Activated naive CD4-positive, alpha-beta T cell treated with anti-CD3 and anti-CD28 coated beads, Interleukin-2, amount 50 U/mL, for 24 hours (primary cell): Measurements from ENCODE around the gene POTEI.
"Not testable (repeated sequence)": the region's sequence is repeated elsewhere in the genome, so short reads cannot be mapped to it uniquely, and the experiment has no call there.

Experiments used
- H3K27ac Mint-ChIP-seq: one replicate; pipeline ENCODE4 v1.8.0; 2021; ENCODE audit warnings: mild to moderate bottlenecking, mixed read lengths
- H3K27me3 Mint-ChIP-seq: one replicate; pipeline ENCODE4 v1.8.0; 2021; ENCODE audit warnings: mixed read lengths
- H3K36me3 Mint-ChIP-seq: one replicate; pipeline ENCODE4 v1.8.0; 2021; ENCODE audit warnings: mixed read lengths
- H3K4me1 Mint-ChIP-seq: one replicate; pipeline ENCODE4 v1.8.0; 2021; ENCODE audit warnings: mixed read lengths
- H3K4me3 Mint-ChIP-seq: one replicate; pipeline ENCODE4 v1.8.0; 2021; ENCODE audit warnings: mild to moderate bottlenecking, mixed read lengths
- H3K9me3 Mint-ChIP-seq: one replicate; pipeline ENCODE4 v1.8.0; 2021; ENCODE audit warnings: mixed read lengths

POTEI gene

GRCh38 chr2:130518516-130519106, 9.5 kb upstream of the POTEI start:
- H3K9me3 Mint-ChIP-seq = not testable (repeated sequence)

GRCh38 chr2:130511747-130512451, 2.8 kb upstream of the POTEI start:
- H3K27me3 Mint-ChIP-seq, H3K4me3 Mint-ChIP-seq, H3K9me3 Mint-ChIP-seq, H3K4me1 Mint-ChIP-seq, H3K27ac Mint-ChIP-seq, H3K36me3 Mint-ChIP-seq: not testable (repeated sequence)

More at GRCh38 chr2:130518516-130519106, 9.5 kb upstream of the POTEI start:
- H3K4me1 Mint-ChIP-seq, H3K36me3 Mint-ChIP-seq, H3K4me3 Mint-ChIP-seq, H3K27me3 Mint-ChIP-seq, H3K27ac Mint-ChIP-seq: not testable (repeated sequence)

GRCh38 chr2:130510807-130511746, 1.9 kb upstream of the POTEI start:
- H3K27me3 Mint-ChIP-seq, H3K9me3 Mint-ChIP-seq, H3K4me3 Mint-ChIP-seq, H3K27ac Mint-ChIP-seq, H3K4me1 Mint-ChIP-seq, H3K36me3 Mint-ChIP-seq: not testable (repeated sequence)

- not testable (repeated sequence) for H3K4me1 Mint-ChIP-seq, H3K4me3 Mint-ChIP-seq, H3K36me3 Mint-ChIP-seq, H3K9me3 Mint-ChIP-seq, H3K27ac Mint-ChIP-seq, H3K27me3 Mint-ChIP-seq
Observed at GRCh38 chr2:130491073-130491472, 18.1 kb downstream of the POTEI start.

- H3K27ac Mint-ChIP-seq, H3K4me3 Mint-ChIP-seq, H3K36me3 Mint-ChIP-seq, H3K9me3 Mint-ChIP-seq, H3K27me3 Mint-ChIP-seq, H3K4me1 Mint-ChIP-seq: not testable (repeated sequence)
Observed at GRCh38 chr2:130455413-130455812, 53.7 kb downstream of the POTEI start.

GRCh38 chr2:130454712-130455083, 54.4 kb downstream of the POTEI start:
- not testable (repeated sequence) for H3K36me3 Mint-ChIP-seq, H3K9me3 Mint-ChIP-seq, H3K4me3 Mint-ChIP-seq, H3K27me3 Mint-ChIP-seq, H3K27ac Mint-ChIP-seq, H3K4me1 Mint-ChIP-seq

GRCh38 chr2:130453955-130454711, 55.0 kb downstream of the POTEI start:
- H3K9me3 Mint-ChIP-seq, H3K27ac Mint-ChIP-seq, H3K4me3 Mint-ChIP-seq, H3K27me3 Mint-ChIP-seq, H3K36me3 Mint-ChIP-seq, H3K4me1 Mint-ChIP-seq: not testable (repeated sequence)

GRCh38 chr2:130452897-130453296, 56.2 kb downstream of the POTEI start:
- H3K27me3 Mint-ChIP-seq, H3K36me3 Mint-ChIP-seq, H3K27ac Mint-ChIP-seq, H3K4me1 Mint-ChIP-seq, H3K4me3 Mint-ChIP-seq, H3K9me3 Mint-ChIP-seq: not testable (repeated sequence)

- not testable (repeated sequence) for H3K36me3 Mint-ChIP-seq, H3K4me3 Mint-ChIP-seq, H3K4me1 Mint-ChIP-seq, H3K9me3 Mint-ChIP-seq, H3K27ac Mint-ChIP-seq, H3K27me3 Mint-ChIP-seq
Observed at GRCh38 chr2:130451823-130452222, 57.3 kb downstream of the POTEI start.

GRCh38 chr2:130451278-130451677, 57.9 kb downstream of the POTEI start:
- not testable (repeated sequence) for H3K9me3 Mint-ChIP-seq, H3K27ac Mint-ChIP-seq, H3K27me3 Mint-ChIP-seq, H3K4me3 Mint-ChIP-seq, H3K36me3 Mint-ChIP-seq, H3K4me1 Mint-ChIP-seq

GRCh38 chr2:130450366-130450765, 58.8 kb downstream of the POTEI start:
- not testable (repeated sequence) for H3K27me3 Mint-ChIP-seq, H3K4me1 Mint-ChIP-seq, H3K4me3 Mint-ChIP-seq, H3K36me3 Mint-ChIP-seq, H3K9me3 Mint-ChIP-seq, H3K27ac Mint-ChIP-seq

GRCh38 chr2:130427631-130428030, 81.5 kb downstream of the POTEI start:
- H3K4me1 Mint-ChIP-seq, H3K9me3 Mint-ChIP-seq, H3K27me3 Mint-ChIP-seq, H3K36me3 Mint-ChIP-seq, H3K27ac Mint-ChIP-seq: not testable (repeated sequence)
- peak overlapping the region; percentile 68 for H3K4me3 Mint-ChIP-seq

- H3K9me3 Mint-ChIP-seq, H3K36me3 Mint-ChIP-seq, H3K27me3 Mint-ChIP-seq, H3K27ac Mint-ChIP-seq, H3K4me3 Mint-ChIP-seq, H3K4me1 Mint-ChIP-seq: not testable (repeated sequence)
Observed at GRCh38 chr2:130418845-130419244, 90.3 kb downstream of the POTEI start.

GRCh38 chr2:130416693-130417092, 92.4 kb downstream of the POTEI start:
- not testable (repeated sequence) for H3K9me3 Mint-ChIP-seq, H3K36me3 Mint-ChIP-seq, H3K4me1 Mint-ChIP-seq, H3K4me3 Mint-ChIP-seq, H3K27me3 Mint-ChIP-seq, H3K27ac Mint-ChIP-seq
